Endothelial cell of umbilical vein (primary cell): ENCODE data around the gene ERBIN. TPM values are rescaled to one million over a fixed set of nuclear protein-coding genes. Genes with fewer than 3 reads are reported as not detected.

Experiments
- BruUV-seq: library from RNA; stranded (reverse); fragments of 400-500 nt; replicated peaks from 2 replicates; lab custom pipeline; 2021; lab: Mats Ljungman, UMichigan
- CTCF ChIA-PET: fragments of 300-600, 350-600 bp; sonication (Branson Sonifier 250); formaldehyde crosslinking; loops from one replicate; lab custom pipeline; 2021; ENCODE audit warnings: antibody characterized with exemption, inconsistent platforms; lab: Charles Lee
- POLR2A ChIA-PET: fragments of 300-600, 350-600 bp; sonication (Branson Sonifier 250); formaldehyde crosslinking; loops from one replicate; lab custom pipeline; 2021; ENCODE audit warnings: antibody characterized with exemption, inconsistent platforms; lab: Charles Lee
- DNase-seq: peaks from one replicate; pipeline ENCODE4 v3.0.0-alpha.2; 2011; ENCODE audit warnings: low read depth, low spot score
- FAIRE-seq: peaks from 2 replicates; lab custom pipeline; 2011; peaks lifted over from hg19 to GRCh38; lab: Jason Lieb, UNC
- H2AFZ ChIP-seq: 2 replicates; pipeline ENCODE4 v1.6.0; 2012; ENCODE audit warnings: low read depth, low read length, control low read depth, inconsistent platforms
- H3K27ac ChIP-seq: 2 replicates; pipeline ENCODE4 v1.5.1; 2011; ENCODE audit warnings: low read depth, mild to moderate bottlenecking, control low read depth, low read length, moderate library complexity; ENCODE audit not compliant: insufficient read depth
- H3K27me3 ChIP-seq, 2 experiments: 2 replicates each; pipeline versions ENCODE4 v1.6.0 to v1.6.1; 2011; ENCODE audit warnings: low read length in 2 of 2, mixed read lengths in 1 of 2; ENCODE audit not compliant: control insufficient read depth in 2 of 2, insufficient read depth in 2 of 2
- H3K36me3 ChIP-seq, 2 experiments: 2 replicates in 1 of 2; 3 replicates in 1 of 2; pipeline ENCODE4 v1.5.1; 2011; ENCODE audit warnings: low read length in 2 of 2, mild to moderate bottlenecking in 1 of 2, moderate library complexity in 1 of 2; ENCODE audit not compliant: control insufficient read depth in 2 of 2, insufficient read depth in 2 of 2; ENCODE audit errors: extremely low read depth in 1 of 2
- H3K4me1 ChIP-seq: 3 replicates; pipeline ENCODE4 v1.5.1; 2011; ENCODE audit warnings: mild to moderate bottlenecking, low read length; ENCODE audit not compliant: control insufficient read depth, insufficient read depth; ENCODE audit errors: extremely low read depth
- H3K4me2 ChIP-seq: 2 replicates; pipeline ENCODE4 v1.6.1; 2011; ENCODE audit warnings: low read length, control low read depth, mixed read lengths; ENCODE audit not compliant: insufficient read depth
- H3K4me3 ChIP-seq, 3 experiments: fragments of 200-600 bp in 1 of 3; sonication (generic), shearing (Covaris generic) in 1 of 3; replicated peaks in 1 of 3; 2 replicates each; pipeline ENCODE4 v1.5.1; 2011 to 2016; ENCODE audit warnings: control low read depth in 3 of 3, low read length in 3 of 3, mild to moderate bottlenecking in 2 of 3, inconsistent platforms in 1 of 3, low read depth in 1 of 3, moderate library complexity in 1 of 3; ENCODE audit not compliant: insufficient read depth in 1 of 3
- H3K79me2 ChIP-seq: 2 replicates; pipeline ENCODE4 v1.6.0; 2012; ENCODE audit warnings: low read length, inconsistent platforms; ENCODE audit not compliant: control insufficient read depth, insufficient read depth
- H3K9ac ChIP-seq: replicated peaks from 2 replicates; pipeline ENCODE3; 2011; ENCODE audit warnings: low read length, control low read depth; ENCODE audit not compliant: insufficient read depth; ENCODE audit errors: extremely low read depth
- H3K9me1 ChIP-seq: replicated peaks from 3 replicates; pipeline ENCODE4 v1.6.0; 2011; ENCODE audit warnings: mild to moderate bottlenecking, low read length; ENCODE audit not compliant: control insufficient read depth, insufficient read depth; ENCODE audit errors: extremely low read depth
- H3K9me3 ChIP-seq: replicated peaks from 2 replicates; pipeline ENCODE4 v1.5.1; 2012; ENCODE audit warnings: low read length, inconsistent platforms; ENCODE audit not compliant: control insufficient read depth, insufficient read depth
- H4K20me1 ChIP-seq: replicated peaks from 2 replicates; pipeline ENCODE3; 2011; ENCODE audit warnings: mild to moderate bottlenecking, low read length; ENCODE audit not compliant: control insufficient read depth, insufficient read depth; ENCODE audit errors: extremely low read depth
- EZH2 ChIP-seq: IDR thresholded peaks from 2 replicates; pipeline ENCODE4 v1.6.1; 2012; ENCODE audit warnings: borderline replicate concordance, low read depth, mild to moderate bottlenecking, moderate library complexity, low read length, inconsistent platforms; ENCODE audit not compliant: severe bottlenecking
- FOS ChIP-seq: IDR thresholded peaks from 2 replicates; pipeline ENCODE4 v1.6.1; 2011; ENCODE audit warnings: mild to moderate bottlenecking, low read length, moderate library complexity, borderline replicate concordance; ENCODE audit not compliant: insufficient read depth
- GATA2 ChIP-seq: IDR thresholded peaks from 2 replicates; pipeline ENCODE4 v1.7.0; 2011; ENCODE audit warnings: low read depth, mild to moderate bottlenecking, moderate library complexity, mixed read lengths, low read length; ENCODE audit not compliant: insufficient read length, insufficient read depth
- JUN ChIP-seq: IDR thresholded peaks from 2 replicates; pipeline ENCODE4 v1.6.1; 2011; ENCODE audit warnings: borderline replicate concordance, low read depth; ENCODE audit not compliant: insufficient read length, insufficient read depth
- MYC ChIP-seq: IDR thresholded peaks from one replicate; pipeline ENCODE4 v1.6.1; 2011; ENCODE audit warnings: mild to moderate bottlenecking, low read depth, low read length
- POLR2A ChIP-seq: IDR thresholded peaks from 2 replicates; pipeline ENCODE4 v1.6.1; 2012; ENCODE audit warnings: low read depth, mild to moderate bottlenecking, control low read depth, low read length
- POLR2AphosphoS5 ChIP-seq: IDR thresholded peaks from 2 replicates; pipeline ENCODE4 v1.6.1; 2012; ENCODE audit warnings: low read depth, mild to moderate bottlenecking, control low read depth, low read length, moderate library complexity; ENCODE audit not compliant: insufficient read depth
- dilution Hi-C: fragments of 300-500 bp; cut with MboI; formaldehyde crosslinking; loops from one replicate; pipeline ENCODE4 v1.15.0; 2019; ENCODE audit warnings: low sequenced_read_pairs; ENCODE audit not compliant: extremely low pct_ligation_motif_present
- intact Hi-C: fragments of 100-400 bp; cut with micrococcal nuclease; formaldehyde crosslinking; loops from one replicate; pipeline ENCODE4 v1.10.0; 2022
- polyA plus RNA-seq, 4 experiments: library from polyadenylated mRNA; depleted of rRNA in 3 of 4; stranded (reverse) in 3 of 4; unstranded in 1 of 4; fragments of >200 nt; gene quantifications; 2 replicates each; pipeline versions ENCODE4 v1.2.1 to v1.2.3, GENCODE V29; 2011 to 2012; ENCODE audit warnings: missing spikeins in 1 of 4
- total RNA-seq: library from RNA; stranded (reverse); gene quantifications from 2 replicates; pipeline ENCODE4 v1.2.3, GENCODE V29; 2021
- TF ChIP-seq, protein P1 (sequence below): IDR thresholded peaks from 2 replicates; pipeline ENCODE4 v1.6.1; 2011; ENCODE audit not compliant: insufficient read depth, insufficient read length
- TF ChIP-seq, protein P2 (sequence below), 2 donors: IDR thresholded peaks; 1 replicate in 1 of 2; 2 replicates in 1 of 2; pipeline ENCODE4 v1.5.1; 2011; ENCODE audit warnings: low read length in 2 of 2, mild to moderate bottlenecking in 2 of 2, moderate library complexity in 2 of 2, control low read depth in 1 of 2, inconsistent platforms in 1 of 2, low read depth in 1 of 2; ENCODE audit not compliant: insufficient read depth in 1 of 2; ENCODE audit errors: extremely low read depth in 1 of 2

Gene ERBIN
- total and polyA plus RNA-seq, 2 donors (not counting 3 experiments of a cell fraction or from before 2014, with no cell fraction given), result 8.1 to 55.6 TPM

DNA sequence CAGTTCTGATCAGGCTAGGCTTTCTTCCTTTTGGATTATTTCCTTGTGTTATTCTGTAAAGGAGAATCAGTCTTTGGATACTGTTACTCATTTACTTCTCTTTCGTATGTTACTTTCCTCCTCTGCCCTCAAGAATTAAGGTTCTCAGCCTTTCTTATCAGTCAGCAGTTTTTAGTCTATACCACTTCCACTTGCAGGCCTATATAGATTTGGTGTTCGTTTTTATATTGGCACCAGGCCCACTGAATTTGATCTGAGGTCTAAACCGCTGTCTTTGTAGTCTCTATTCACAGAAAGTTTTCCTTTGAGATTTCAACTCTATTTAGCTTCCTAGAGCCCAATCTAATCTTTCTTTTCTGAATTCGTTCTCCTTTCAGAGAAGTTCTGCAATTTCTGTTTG, 62.8 kb downstream of the ERBIN start:
- Histone ChIP-seq H2AFZ (no peak overlapping the region), H3K9me1 (no peaks in the 10 kb centered on the region), H4K20me1 (peaks cover 3% of the 10 kb centered on the region), H3K4me3 (no peak overlapping the region), H3K9me3 (no peaks in the 10 kb centered on the region), H3K36me3 (no peaks in the 10 kb centered on the region), H3K27me3 (no peaks in the 10 kb centered on the region), H3K9ac (no peak overlapping the region), H3K4me1 (no peaks in the 10 kb centered on the region), H3K27ac (no peak overlapping the region), H3K79me2 (peaks cover 35% of the 10 kb centered on the region), H3K4me2 (no peak overlapping the region)
- intact Hi-C loops, result no loop called here
- CTCF ChIA-PET, result no interaction called here
- POLR2A ChIA-PET, result no interaction called here
- DNase-seq, result no peak
- BruUV-seq, result no TSS peak
- no peak for FAIRE-seq
- dilution Hi-C loops, result no loop called here
- TF ChIP-seq EZH2 (no peak), GATA2 (no peak)

DNA sequence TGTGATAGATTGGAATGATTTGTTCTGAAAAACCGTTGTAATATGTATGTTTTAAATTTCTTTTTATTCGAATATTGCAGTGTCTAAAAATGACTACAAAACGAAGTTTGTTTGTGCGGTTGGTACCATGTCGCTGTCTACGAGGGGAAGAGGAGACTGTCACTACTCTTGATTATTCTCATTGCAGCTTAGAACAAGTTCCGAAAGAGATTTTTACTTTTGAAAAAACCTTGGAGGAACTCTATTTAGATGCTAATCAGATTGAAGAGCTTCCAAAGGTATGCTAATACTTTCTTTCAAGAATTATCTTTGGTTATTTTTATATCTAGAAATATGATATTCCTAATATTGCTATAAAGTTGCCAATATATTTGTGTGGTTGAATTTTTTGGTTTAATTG, 66.3 kb downstream of the ERBIN start:
- dilution Hi-C loops, result no loop called here
- H3K9me3 ChIP-seq, result no peaks in the 10 kb centered on the region
- no peak for FAIRE-seq
- H2AFZ ChIP-seq, result no peak overlapping the region
- H3K9me1 ChIP-seq, result no peaks in the 10 kb centered on the region
- no peak overlapping the region for H3K9ac ChIP-seq
- no peak overlapping the region for H3K4me2 ChIP-seq
- peaks cover 5% of the 10 kb centered on the region for H4K20me1 ChIP-seq
- intact Hi-C loops, result no loop called here
- no peaks in the 10 kb centered on the region for H3K27me3 ChIP-seq
- H3K4me1 ChIP-seq, result no peaks in the 10 kb centered on the region
- BruUV-seq, result no TSS peak
- H3K27ac ChIP-seq, result no peak overlapping the region
- no peak overlapping the region for H3K4me3 ChIP-seq
- no peaks in the 10 kb centered on the region for H3K36me3 ChIP-seq
- DNase-seq, result no peak
- ChIA-PET POLR2A (no interaction called here), CTCF (interaction anchor here (1.4 kb wide), 1 partner anchor 10 kb away, joined by 3 read pairs; no protein-coding TSS in a partner anchor)
- TF ChIP-seq EZH2 (no peak), JUN (no peak), POLR2A (no peak), GATA2 (no peak), MYC (no peak), FOS (no peak), POLR2AphosphoS5 (no peak)
- TF ChIP-seq, protein P1, sequence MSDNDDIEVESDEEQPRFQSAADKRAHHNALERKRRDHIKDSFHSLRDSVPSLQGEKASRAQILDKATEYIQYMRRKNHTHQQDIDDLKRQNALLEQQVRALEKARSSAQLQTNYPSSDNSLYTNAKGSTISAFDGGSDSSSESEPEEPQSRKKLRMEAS, result no peak
- TF ChIP-seq, protein P2, sequence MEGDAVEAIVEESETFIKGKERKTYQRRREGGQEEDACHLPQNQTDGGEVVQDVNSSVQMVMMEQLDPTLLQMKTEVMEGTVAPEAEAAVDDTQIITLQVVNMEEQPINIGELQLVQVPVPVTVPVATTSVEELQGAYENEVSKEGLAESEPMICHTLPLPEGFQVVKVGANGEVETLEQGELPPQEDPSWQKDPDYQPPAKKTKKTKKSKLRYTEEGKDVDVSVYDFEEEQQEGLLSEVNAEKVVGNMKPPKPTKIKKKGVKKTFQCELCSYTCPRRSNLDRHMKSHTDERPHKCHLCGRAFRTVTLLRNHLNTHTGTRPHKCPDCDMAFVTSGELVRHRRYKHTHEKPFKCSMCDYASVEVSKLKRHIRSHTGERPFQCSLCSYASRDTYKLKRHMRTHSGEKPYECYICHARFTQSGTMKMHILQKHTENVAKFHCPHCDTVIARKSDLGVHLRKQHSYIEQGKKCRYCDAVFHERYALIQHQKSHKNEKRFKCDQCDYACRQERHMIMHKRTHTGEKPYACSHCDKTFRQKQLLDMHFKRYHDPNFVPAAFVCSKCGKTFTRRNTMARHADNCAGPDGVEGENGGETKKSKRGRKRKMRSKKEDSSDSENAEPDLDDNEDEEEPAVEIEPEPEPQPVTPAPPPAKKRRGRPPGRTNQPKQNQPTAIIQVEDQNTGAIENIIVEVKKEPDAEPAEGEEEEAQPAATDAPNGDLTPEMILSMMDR (IDR thresholded peaks at IDR 0.05; ENCODE audit: extremely low read depth in 1 of 2, insufficient read depth in 1 of 2, low read depth in 1 of 2, low read length in 2 of 2), result no peak
- H3K79me2 ChIP-seq, result peaks cover 19% of the 10 kb centered on the region
